OCI-LY3 (cell line): ENCODE results near the gene PABPN1.
"Not testable (repeated sequence)": the region's sequence is repeated elsewhere in the genome, so short reads cannot be mapped to it uniquely, and the experiment has no call there.

Experiments used
- H2AFZ ChIP-seq: fragments of 200-600, 300-600 bp; shearing (Covaris generic); 2 replicates; pipeline ENCODE4 v1.6.0; 2014; ENCODE audit warnings: antibody characterized with exemption, low read depth, low read length
- H3K27ac ChIP-seq: fragments of 200-600, 300-600 bp; sonication (generic); 2 replicates; pipeline ENCODE4 v1.5.1; 2014; ENCODE audit warnings: mild to moderate bottlenecking, low read length, moderate library complexity, mixed read lengths
- H3K27me3 ChIP-seq: fragments of 200-600, 300-600 bp; sonication (generic); 2 replicates; pipeline ENCODE4 v1.6.1; 2014; ENCODE audit warnings: low read depth, low read length, mixed read lengths
- H3K36me3 ChIP-seq: fragments of 200-600, 300-600 bp; sonication (generic); replicated peaks from 2 replicates; pipeline ENCODE3; 2014; ENCODE audit warnings: low read depth, low read length, mixed read lengths
- H3K4me1 ChIP-seq: fragments of 300-600, 200-600 bp; sonication (generic); 2 replicates; pipeline ENCODE4 v1.6.1; 2014; ENCODE audit warnings: low read length, mixed read lengths
- H3K4me2 ChIP-seq: fragments of 200-600, 300-600 bp; sonication (generic); 2 replicates; pipeline ENCODE4 v1.6.1; 2014; ENCODE audit warnings: low read length, mixed read lengths
- H3K4me3 ChIP-seq: fragments of 300-600, 200-600 bp; sonication (generic); 2 replicates; pipeline ENCODE4 v1.5.1; 2014; ENCODE audit warnings: antibody characterized with exemption, mild to moderate bottlenecking, low read length, moderate library complexity
- H3K79me2 ChIP-seq: fragments of 300-600, 200-600 bp; shearing (Covaris generic); 2 replicates; pipeline ENCODE4 v1.6.1; 2014; ENCODE audit warnings: mild to moderate bottlenecking, low read length, mixed read lengths
- H3K9ac ChIP-seq: fragments of 300-600, 200-600 bp; shearing (Covaris generic); 2 replicates; pipeline ENCODE4 v1.6.0; 2014; ENCODE audit warnings: mild to moderate bottlenecking, low read length, moderate library complexity
- H3K9me3 ChIP-seq: fragments of 200-600, 300-600 bp; shearing (Covaris generic); 2 replicates; pipeline ENCODE4 v1.6.1; 2014; ENCODE audit warnings: low read length, mixed read lengths; ENCODE audit not compliant: insufficient read depth
- H4K20me1 ChIP-seq: fragments of 200-600, 300-600 bp; sonication (generic); 2 replicates; pipeline ENCODE4 v1.6.1; 2016; ENCODE audit warnings: low read length, mixed read lengths; ENCODE audit not compliant: insufficient read depth
- CTCF ChIP-seq: fragments of 200-600, 300-600 bp; sonication (generic); IDR thresholded peaks from 2 replicates; pipeline ENCODE4 v1.5.1; 2014; ENCODE audit warnings: antibody characterized with exemption, low read length, low read depth
- EZH2phosphoT487 ChIP-seq: fragments of 200-600 bp; shearing (Covaris generic); IDR thresholded peaks from 2 replicates; pipeline ENCODE4 v1.6.1; 2018; ENCODE audit warnings: antibody characterized with exemption, mixed run types, low read depth

PABPN1 gene

GRCh38 chr14:23320584-23321571 is at the start of gene PABPN1:
TSS of gene PABPN1 (plus strand) at chr14:23321457. CDS start at chr14:23321470, 13 bp downstream.
- Histone ChIP-seq H2AFZ (peak within 1 kb of the TSS; percentile 12; the same call in 1 of the 2 replicates), H3K9ac (peak within 1 kb of the TSS; percentile 97)
- no peak for TF ChIP-seq EZH2phosphoT487

GRCh38 chr14:23275412-23275811 is 45.8 kb upstream of the PABPN1 start:
- peak overlapping the region; percentile 56 for H3K27ac ChIP-seq
- TF ChIP-seq CTCF (no peak), EZH2phosphoT487 (no peak)
- H3K4me2 ChIP-seq: peak overlapping the region; percentile 63
- H4K20me1 ChIP-seq: no peaks in the 10 kb centered on the region
- no peak overlapping the region for H2AFZ ChIP-seq
- H3K36me3 ChIP-seq: peaks cover 13% of the 10 kb centered on the region
- H3K79me2 ChIP-seq: no peaks in the 10 kb centered on the region
- H3K27me3 ChIP-seq: no peaks in the 10 kb centered on the region
- H3K9ac ChIP-seq: no peak overlapping the region
- peaks cover 22% of the 10 kb centered on the region for H3K4me1 ChIP-seq
- peak overlapping the region; percentile 38; the same call in 1 of the 2 replicates for H3K4me3 ChIP-seq
- H3K9me3 ChIP-seq: no peaks in the 10 kb centered on the region

More at GRCh38 chr14:23320584-23321571, at the start of gene PABPN1:
- H3K9me3 ChIP-seq: no peaks in the 10 kb centered on the region
- H4K20me1 ChIP-seq: peaks cover 9% of the 10 kb centered on the region; the same call in 1 of the 2 replicates
- peak within 1 kb of the TSS; percentile 100 for H3K4me2 ChIP-seq
- peaks cover 19% of the 10 kb centered on the region for H3K4me1 ChIP-seq
- no peaks in the 10 kb centered on the region for H3K27me3 ChIP-seq
- peaks cover 28% of the 10 kb centered on the region for H3K36me3 ChIP-seq
- H3K27ac ChIP-seq: peak within 1 kb of the TSS; percentile 86
- peak within 1 kb of the TSS; percentile 98 for H3K4me3 ChIP-seq
- H3K79me2 ChIP-seq: peaks cover 35% of the 10 kb centered on the region

- no peaks in the 10 kb centered on the region for H3K27me3 ChIP-seq
- H3K27ac ChIP-seq: no peak overlapping the region
- peaks cover 22% of the 10 kb centered on the region for H3K4me1 ChIP-seq
- no peak overlapping the region for H2AFZ ChIP-seq
- H3K9ac ChIP-seq: no peak overlapping the region
- TF ChIP-seq EZH2phosphoT487 (no peak), CTCF (no peak)
- peaks cover 17% of the 10 kb centered on the region for H3K36me3 ChIP-seq
- H3K9me3 ChIP-seq: no peaks in the 10 kb centered on the region
- no peak overlapping the region for H3K4me2 ChIP-seq
- H3K4me3 ChIP-seq: no peak overlapping the region
- no peaks in the 10 kb centered on the region; the same call in 1 of the 2 replicates for H3K79me2 ChIP-seq
- H4K20me1 ChIP-seq: peaks cover 5% of the 10 kb centered on the region; the same call in 1 of the 2 replicates
These were observed 44.1 kb upstream of the PABPN1 start for GRCh38 chr14:23277189-23277588.

GRCh38 chr14:23277928-23278327 is 43.3 kb upstream of the PABPN1 start:
- H4K20me1 ChIP-seq, H3K4me2 ChIP-seq, H3K27ac ChIP-seq, H3K27me3 ChIP-seq, H2AFZ ChIP-seq, H3K4me3 ChIP-seq, H3K9ac ChIP-seq, H3K79me2 ChIP-seq, H3K9me3 ChIP-seq: not testable (repeated sequence)
- peaks cover 21% of the 10 kb centered on the region for H3K36me3 ChIP-seq
- peaks cover 22% of the 10 kb centered on the region for H3K4me1 ChIP-seq

- H3K9ac ChIP-seq: no peak overlapping the region
- TF ChIP-seq CTCF: no peak
These were observed 40.0 kb upstream of the PABPN1 start for GRCh38 chr14:23281247-23281646.

More at GRCh38 chr14:23281247-23281646, 40.0 kb upstream of the PABPN1 start:
- H4K20me1 ChIP-seq: peaks cover 5% of the 10 kb centered on the region; the same call in 1 of the 2 replicates
- H3K27ac ChIP-seq: no peak overlapping the region
- H3K79me2 ChIP-seq: peaks cover 24% of the 10 kb centered on the region
- H3K36me3 ChIP-seq: peaks cover 12% of the 10 kb centered on the region
- H3K27me3 ChIP-seq: no peaks in the 10 kb centered on the region
- no peaks in the 10 kb centered on the region for H3K9me3 ChIP-seq
- H3K4me2 ChIP-seq: no peak overlapping the region
- no peak overlapping the region for H2AFZ ChIP-seq
- no peak overlapping the region for H3K4me3 ChIP-seq
- H3K4me1 ChIP-seq: peaks cover 7% of the 10 kb centered on the region
